ENCODE data around the gene FBXO21.

The FBXO21 gene

DNA sequence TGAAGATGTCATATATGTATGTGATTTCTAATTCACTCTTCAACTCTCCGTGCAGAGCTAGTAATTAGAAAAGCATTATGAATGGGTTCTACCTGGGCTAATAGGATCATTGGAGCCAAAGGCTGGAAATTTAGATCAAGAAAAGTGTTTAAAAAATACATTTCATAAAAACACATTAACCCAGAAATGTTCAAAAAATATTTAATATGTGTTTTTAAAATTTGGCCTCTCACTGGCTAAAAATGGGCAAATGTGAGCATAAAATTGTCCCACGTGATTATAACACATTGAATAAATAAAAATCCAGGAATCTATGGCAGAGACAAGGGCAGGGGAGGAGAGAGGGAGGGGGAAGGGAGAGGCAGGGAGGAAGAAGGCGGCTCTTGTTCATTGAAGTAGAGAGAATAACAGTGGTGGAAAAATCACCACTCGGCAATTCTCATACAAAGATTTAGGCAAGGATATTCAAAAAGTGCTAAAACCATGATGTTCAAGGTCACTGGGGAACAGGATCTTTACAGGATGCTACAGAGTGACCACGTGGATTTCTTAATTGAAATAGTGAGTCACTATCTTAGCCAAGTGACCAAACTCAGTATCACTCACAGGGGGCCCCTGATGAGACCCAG lies 38.8 kb downstream of the FBXO21 start:
- TF ChIP-seq JUND (IDR thresholded peaks at IDR 0.05; ENCODE audit: low read depth), result no peak
- in situ Hi-C loops (cut with HindIII; ENCODE audit: low pct_unique_long_range_greater_than_20kb, low sequenced_read_pairs), result no loop called here
- DNase-seq (ENCODE audit: low read depth in 1 of 2, low spot score in 1 of 2), result no peak

- no peak for TF ChIP-seq JUND (IDR thresholded peaks at IDR 0.05; ENCODE audit: low read depth)
- in situ Hi-C loops (cut with HindIII; ENCODE audit: low pct_unique_long_range_greater_than_20kb, low sequenced_read_pairs), result no loop called here
- DNase-seq (ENCODE audit: low read depth in 1 of 2, low spot score in 1 of 2), result no peak
Observed at GRCh38 chr12:117149431-117149830, 40.8 kb downstream of the FBXO21 start.

- in situ Hi-C loops (cut with HindIII; ENCODE audit: low pct_unique_long_range_greater_than_20kb, low sequenced_read_pairs), result no loop called here
- no peak for TF ChIP-seq JUND (IDR thresholded peaks at IDR 0.05; ENCODE audit: low read depth)
- no peak for DNase-seq (ENCODE audit: low read depth in 1 of 2, low spot score in 1 of 2)
Observed at GRCh38 chr12:117148642-117149041, 41.6 kb downstream of the FBXO21 start.

GRCh38 chr12:117147639-117148038 lies 42.6 kb downstream of the FBXO21 start:
- in situ Hi-C loops (cut with HindIII; ENCODE audit: low pct_unique_long_range_greater_than_20kb, low sequenced_read_pairs), result no loop called here

GRCh38 chr12:117145597-117146154 lies 44.6 kb downstream of the FBXO21 start:
- in situ Hi-C loops (cut with HindIII; ENCODE audit: low pct_unique_long_range_greater_than_20kb, low sequenced_read_pairs), result no loop called here
- no peak for DNase-seq (ENCODE audit: low read depth in 1 of 2, low spot score in 1 of 2)
- TF ChIP-seq JUND (IDR thresholded peaks at IDR 0.05; ENCODE audit: low read depth), result no peak

More at GRCh38 chr12:117147639-117148038, 42.6 kb downstream of the FBXO21 start:
- DNase-seq (ENCODE audit: low read depth in 1 of 2, low spot score in 1 of 2), result no peak
- no peak for TF ChIP-seq JUND (IDR thresholded peaks at IDR 0.05; ENCODE audit: low read depth)

- TF ChIP-seq JUND (IDR thresholded peaks at IDR 0.05; ENCODE audit: low read depth), result no peak
- no peak for DNase-seq (ENCODE audit: low read depth in 1 of 2, low spot score in 1 of 2)
- in situ Hi-C loops (cut with HindIII; ENCODE audit: low pct_unique_long_range_greater_than_20kb, low sequenced_read_pairs), result no loop called here
Observed at GRCh38 chr12:117144599-117144998, 45.7 kb downstream of the FBXO21 start.

DNA sequence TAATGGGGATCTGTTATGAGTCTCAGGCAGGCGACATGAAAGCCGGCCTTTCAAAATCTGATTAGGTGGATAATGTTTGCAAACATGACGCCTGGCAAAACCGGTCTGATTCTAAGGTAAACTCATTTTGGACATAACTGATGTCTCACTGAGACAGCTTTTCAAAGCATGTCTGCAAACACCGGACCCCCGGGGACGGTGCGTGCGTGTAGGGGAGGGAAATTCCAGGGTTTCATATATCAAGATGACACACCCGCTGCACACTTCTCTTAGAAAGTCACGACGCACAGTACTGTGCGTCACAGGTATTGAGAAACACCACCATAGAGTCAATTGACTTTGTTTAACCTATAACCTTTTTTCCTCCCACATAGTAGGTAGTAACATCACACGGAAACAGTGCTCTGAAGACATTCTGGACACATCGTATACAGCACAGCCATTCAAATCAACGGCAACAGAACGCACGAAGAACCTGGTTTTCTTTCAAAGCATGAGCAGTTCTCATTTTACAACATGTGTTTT lies 47.2 kb downstream of the FBXO21 start:
- in situ Hi-C loops (cut with HindIII; ENCODE audit: low pct_unique_long_range_greater_than_20kb, low sequenced_read_pairs), result no loop called here
- DNase-seq (ENCODE audit: low read depth in 1 of 2, low spot score in 1 of 2), result peak; percentile 53 to 81

DNA sequence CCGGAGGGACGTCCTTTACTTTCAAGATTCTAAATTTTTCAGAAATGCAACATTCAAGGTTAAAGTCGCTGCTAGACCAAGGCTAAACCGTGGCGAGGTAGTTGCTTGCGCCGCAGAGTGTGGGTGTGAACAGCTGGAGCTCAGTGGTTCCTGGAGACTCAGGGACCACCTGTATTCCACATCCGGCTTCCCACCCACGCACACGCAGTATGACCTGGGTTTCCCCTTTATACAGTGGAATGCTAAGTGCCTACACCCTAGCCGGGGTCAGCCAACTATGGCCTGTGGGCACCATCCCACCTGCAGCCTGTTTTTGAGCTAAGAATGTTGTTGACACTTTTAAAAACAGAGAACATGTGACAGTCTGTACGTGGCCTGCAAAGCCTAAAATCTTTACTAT lies 48.2 kb downstream of the FBXO21 start:
- TF ChIP-seq JUND (IDR thresholded peaks at IDR 0.05; ENCODE audit: low read depth), result no peak
- in situ Hi-C loops (cut with HindIII; ENCODE audit: low pct_unique_long_range_greater_than_20kb, low sequenced_read_pairs), result no loop called here
- no peak for DNase-seq (ENCODE audit: low read depth in 1 of 2, low spot score in 1 of 2)

More for the DNA sequence above, 47.2 kb downstream of the FBXO21 start:
- no peak for TF ChIP-seq JUND (IDR thresholded peaks at IDR 0.05; ENCODE audit: low read depth)

GRCh38 chr12:117141097-117141898 lies 49.0 kb downstream of the FBXO21 start:
- DNase-seq (ENCODE audit: low read depth in 1 of 2, low spot score in 1 of 2), result no peak
- in situ Hi-C loops (cut with HindIII; ENCODE audit: low pct_unique_long_range_greater_than_20kb, low sequenced_read_pairs), result no loop called here
- TF ChIP-seq JUND (IDR thresholded peaks at IDR 0.05; ENCODE audit: low read depth), result no peak

DNA sequence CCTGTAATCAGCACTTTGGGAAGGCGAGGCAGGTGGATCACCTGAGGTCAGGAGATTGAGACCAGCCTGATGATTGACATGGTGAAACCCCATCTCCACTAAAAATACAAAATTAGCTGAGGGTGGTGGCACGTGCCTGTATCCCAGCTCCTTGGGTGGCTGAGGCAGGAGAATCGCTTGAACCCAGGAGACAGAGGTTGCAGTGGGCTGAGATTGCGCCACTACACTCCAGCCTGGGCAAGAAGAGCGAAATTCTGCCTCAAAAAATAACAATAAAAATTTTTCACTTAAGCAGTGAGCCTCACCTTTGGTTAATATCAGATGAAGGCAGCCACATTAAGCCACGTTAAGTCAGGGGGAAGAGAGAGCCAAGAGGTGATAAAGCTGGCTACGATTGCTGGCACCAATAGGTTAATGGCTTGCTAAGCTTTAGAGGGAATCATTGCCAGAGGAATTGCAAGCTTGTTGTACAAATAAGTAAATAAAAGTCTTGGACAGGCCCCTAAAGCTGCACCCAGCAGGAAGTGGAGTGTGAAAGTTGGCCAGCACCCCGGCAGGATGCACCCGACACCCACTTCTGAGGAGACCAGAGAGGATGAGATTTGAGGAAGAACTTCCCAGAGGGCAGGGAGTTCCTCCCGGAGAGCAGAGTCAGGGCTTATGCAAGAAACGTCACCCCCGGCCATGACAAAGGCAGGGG lies 49.7 kb downstream of the FBXO21 start:
- peak in 1 of 2 experiments; percentile 25 for DNase-seq (ENCODE audit: low read depth in 1 of 2, low spot score in 1 of 2)
- no peak for TF ChIP-seq JUND (IDR thresholded peaks at IDR 0.05; ENCODE audit: low read depth)
- in situ Hi-C loops (cut with HindIII; ENCODE audit: low pct_unique_long_range_greater_than_20kb, low sequenced_read_pairs), result no loop called here

DNA sequence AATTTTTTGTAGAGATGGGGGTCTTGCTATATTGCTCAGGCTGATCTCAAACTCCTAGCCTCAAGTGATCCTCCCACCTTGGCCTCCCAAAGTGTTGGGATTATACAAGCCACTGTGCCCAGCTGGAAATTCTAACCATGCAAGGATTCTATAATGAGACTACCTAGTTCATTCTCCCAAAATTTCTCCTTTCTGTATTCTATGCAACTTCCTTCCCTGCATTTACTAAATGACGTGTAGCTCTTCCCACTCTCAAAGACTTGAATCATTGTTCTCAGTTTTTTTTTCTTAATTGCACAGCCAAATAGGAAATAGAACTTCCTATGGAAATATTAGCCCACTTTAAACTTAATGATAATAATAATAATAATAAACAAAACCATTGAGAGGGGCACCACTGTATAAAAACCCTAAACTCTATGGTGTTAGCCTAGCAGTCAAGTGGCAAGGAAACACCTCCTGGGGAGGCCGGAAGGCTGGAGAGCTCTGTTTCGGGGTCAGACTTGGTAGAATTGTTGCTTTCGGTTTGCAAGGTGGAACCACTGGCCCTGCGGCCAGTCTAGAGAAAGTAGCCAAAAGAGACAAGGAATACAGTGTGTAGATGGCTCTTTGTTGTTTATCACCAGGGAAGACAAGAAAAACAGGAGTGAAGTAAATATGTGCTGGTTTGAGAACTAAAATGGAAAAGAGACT lies 51.1 kb downstream of the FBXO21 start:
- no peak for TF ChIP-seq JUND (IDR thresholded peaks at IDR 0.05; ENCODE audit: low read depth)
- in situ Hi-C loops (cut with HindIII; ENCODE audit: low pct_unique_long_range_greater_than_20kb, low sequenced_read_pairs), result no loop called here
- no peak for DNase-seq (ENCODE audit: low read depth in 1 of 2, low spot score in 1 of 2)

GRCh38 chr12:117134721-117135120 lies 55.5 kb downstream of the FBXO21 start:
- no peak for TF ChIP-seq JUND (IDR thresholded peaks at IDR 0.05; ENCODE audit: low read depth)
- DNase-seq (ENCODE audit: low read depth in 1 of 2, low spot score in 1 of 2), result no peak
- in situ Hi-C loops (cut with HindIII; ENCODE audit: low pct_unique_long_range_greater_than_20kb, low sequenced_read_pairs), result no loop called here

All from T47D (cell line).